Vagina (tissue), 2 donors: ENCODE results near the gene CD47.

ENCODE experiments used
- CTCF ChIP-seq, 3 experiments: fragments of 450-650 bp in 2 of 3; fragments of 200-600 bp in 1 of 3; sonication (generic) in 1 of 3; IDR thresholded peaks; one replicate each; pipeline ENCODE4 v1.5.1; 2017 to 2019; ENCODE audit warnings: antibody characterized with exemption in 3 of 3, mild to moderate bottlenecking in 2 of 3, moderate library complexity in 2 of 3
- POLR2AphosphoS5 ChIP-seq, 2 donors: sonication (generic); formaldehyde crosslinking; IDR thresholded peaks; one replicate each; pipeline ENCODE4 v1.9.0; 2017; ENCODE audit warnings: antibody characterized with exemption in 2 of 2, mild to moderate bottlenecking in 2 of 2, low read depth in 1 of 2; ENCODE audit not compliant: insufficient read depth in 1 of 2

- no peak for TF ChIP-seq CTCF (IDR thresholded peaks at IDR 0.05)
- TF ChIP-seq POLR2AphosphoS5 (IDR thresholded peaks at IDR 0.05; ENCODE audit: insufficient read depth in 1 of 2, low read depth in 1 of 2), result no peak
These were observed 32.5 kb upstream of the CD47 start for GRCh38 chr3:108123326-108123725.
